ENCODE measurements around the gene ZNF714.

ZNF714 gene

DNA sequence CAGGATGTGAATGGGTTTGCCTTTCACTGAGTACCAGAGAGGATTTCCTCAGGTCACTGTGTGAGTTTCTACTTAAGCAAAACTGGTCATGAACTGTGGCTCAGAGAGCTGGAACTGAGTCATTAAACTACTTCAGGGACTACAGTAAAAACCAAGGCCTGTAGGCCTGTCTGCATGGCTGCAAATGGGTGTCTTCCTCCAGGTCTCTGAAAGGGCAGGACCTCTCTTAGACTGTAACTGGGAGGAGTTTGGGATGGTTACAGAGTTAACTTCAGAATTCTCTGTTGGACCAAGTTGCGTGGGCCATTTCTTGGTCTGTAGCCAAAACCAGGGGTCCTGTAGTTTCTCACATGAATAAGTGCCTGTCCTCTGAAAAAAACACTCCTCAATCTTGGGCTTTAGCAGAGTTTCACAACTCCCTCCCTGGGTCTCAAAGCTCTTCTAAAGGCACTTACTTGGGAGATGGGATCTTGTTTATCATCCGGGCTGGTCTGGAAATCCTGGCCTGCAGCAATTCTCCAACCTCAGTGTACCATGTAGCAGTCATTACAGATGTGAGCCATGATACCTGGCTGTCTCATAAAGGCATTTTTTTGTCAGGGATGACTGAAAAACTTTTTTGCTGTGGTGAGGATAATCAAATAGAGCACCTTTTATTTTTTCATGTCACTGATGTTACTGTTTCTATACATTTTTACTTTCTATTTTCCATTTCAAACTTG is 19.7 kb downstream of the ZNF714 start:
- H3K9me3 ChIP-seq (replicated peaks; ENCODE audit: low read length), result no peaks in the 10 kb centered on the region
- H3K4me2 ChIP-seq (ENCODE audit: low read length), result no peak overlapping the region
- no peaks in the 10 kb centered on the region for H3K4me1 ChIP-seq (ENCODE audit: control insufficient read depth, insufficient read depth, low read length)
- H3K36me3 ChIP-seq (ENCODE audit: insufficient read depth, low read length), result peaks cover 4% of the 10 kb centered on the region
- no peak overlapping the region for H3K4me3 ChIP-seq (ENCODE audit: low read length)
- no peaks in the 10 kb centered on the region for H3K27me3 ChIP-seq (ENCODE audit: control insufficient read depth, insufficient read depth, low read length)
- H3K9ac ChIP-seq (ENCODE audit: low read depth, low read length), result no peak overlapping the region

- H3K4me2 ChIP-seq (ENCODE audit: low read length), result no peak overlapping the region
- no peaks in the 10 kb centered on the region for H3K9me3 ChIP-seq (replicated peaks; ENCODE audit: low read length)
- no peak overlapping the region for H3K4me3 ChIP-seq (ENCODE audit: low read length)
- H3K9ac ChIP-seq (ENCODE audit: low read depth, low read length), result no peak overlapping the region
- peaks cover 8% of the 10 kb centered on the region for H3K36me3 ChIP-seq (ENCODE audit: insufficient read depth, low read length)
- peaks cover 3% of the 10 kb centered on the region for H3K4me1 ChIP-seq (ENCODE audit: control insufficient read depth, insufficient read depth, low read length)
- H3K27me3 ChIP-seq (ENCODE audit: control insufficient read depth, insufficient read depth, low read length), result no peaks in the 10 kb centered on the region
These were observed 27.1 kb downstream of the ZNF714 start for GRCh38 chr19:21109116-21109515.

DNA sequence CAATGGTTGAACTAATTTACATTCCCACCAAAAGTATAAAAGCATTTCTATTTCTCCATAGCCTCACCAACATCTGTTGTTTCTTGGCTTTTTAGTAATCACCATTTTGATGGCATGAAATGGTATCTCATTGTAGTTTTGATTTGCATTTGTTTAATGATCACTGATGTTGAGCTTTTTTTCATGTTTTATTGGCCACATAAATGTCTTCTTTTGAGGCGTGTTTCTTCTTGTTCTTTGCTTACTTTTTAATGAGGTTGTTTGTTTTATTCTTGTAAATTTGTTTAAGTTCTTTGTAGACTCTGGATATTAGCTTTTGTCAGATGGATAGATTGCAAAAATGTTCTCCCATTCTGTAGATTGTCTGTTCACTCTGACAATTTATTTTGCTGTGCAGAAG is 28.2 kb downstream of the ZNF714 start:
- no peak overlapping the region for H3K4me3 ChIP-seq (ENCODE audit: low read length)
- no peaks in the 10 kb centered on the region for H3K27me3 ChIP-seq (ENCODE audit: control insufficient read depth, insufficient read depth, low read length)
- H3K9ac ChIP-seq (ENCODE audit: low read depth, low read length), result no peak overlapping the region
- no peak overlapping the region for H3K4me2 ChIP-seq (ENCODE audit: low read length)
- peaks cover 8% of the 10 kb centered on the region for H3K36me3 ChIP-seq (ENCODE audit: insufficient read depth, low read length)
- H3K4me1 ChIP-seq (ENCODE audit: control insufficient read depth, insufficient read depth, low read length), result peaks cover 3% of the 10 kb centered on the region
- no peaks in the 10 kb centered on the region for H3K9me3 ChIP-seq (replicated peaks; ENCODE audit: low read length)

DNA sequence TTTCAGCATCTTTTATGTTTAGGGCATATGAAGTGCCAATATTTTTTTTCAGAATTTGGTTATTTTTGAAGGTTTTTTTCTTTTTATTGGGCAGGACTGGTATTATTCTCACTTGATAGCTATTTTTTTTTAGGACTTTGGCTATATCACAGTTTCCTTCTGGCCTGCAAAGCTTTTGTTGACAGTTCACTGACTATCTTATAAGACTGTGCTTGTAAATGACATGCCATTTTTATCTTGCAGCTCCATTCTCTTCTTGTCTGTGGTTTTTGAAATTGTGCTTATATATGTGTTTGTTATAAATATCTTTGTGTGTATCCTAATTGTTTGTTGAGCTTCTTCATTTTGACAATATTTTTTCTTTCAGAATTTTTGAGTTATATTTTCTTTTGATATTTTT is 33.4 kb downstream of the ZNF714 start:
- no peaks in the 10 kb centered on the region for H3K4me1 ChIP-seq (ENCODE audit: control insufficient read depth, insufficient read depth, low read length)
- H3K36me3 ChIP-seq (ENCODE audit: insufficient read depth, low read length), result peaks cover 27% of the 10 kb centered on the region
- H3K9ac ChIP-seq (ENCODE audit: low read depth, low read length), result no peak overlapping the region
- H3K4me2 ChIP-seq (ENCODE audit: low read length), result no peak overlapping the region
- peaks cover 6% of the 10 kb centered on the region for H3K9me3 ChIP-seq (replicated peaks; ENCODE audit: low read length)
- no peak overlapping the region for H3K4me3 ChIP-seq (ENCODE audit: low read length)
- H3K27me3 ChIP-seq (ENCODE audit: control insufficient read depth, insufficient read depth, low read length), result no peaks in the 10 kb centered on the region

DNA sequence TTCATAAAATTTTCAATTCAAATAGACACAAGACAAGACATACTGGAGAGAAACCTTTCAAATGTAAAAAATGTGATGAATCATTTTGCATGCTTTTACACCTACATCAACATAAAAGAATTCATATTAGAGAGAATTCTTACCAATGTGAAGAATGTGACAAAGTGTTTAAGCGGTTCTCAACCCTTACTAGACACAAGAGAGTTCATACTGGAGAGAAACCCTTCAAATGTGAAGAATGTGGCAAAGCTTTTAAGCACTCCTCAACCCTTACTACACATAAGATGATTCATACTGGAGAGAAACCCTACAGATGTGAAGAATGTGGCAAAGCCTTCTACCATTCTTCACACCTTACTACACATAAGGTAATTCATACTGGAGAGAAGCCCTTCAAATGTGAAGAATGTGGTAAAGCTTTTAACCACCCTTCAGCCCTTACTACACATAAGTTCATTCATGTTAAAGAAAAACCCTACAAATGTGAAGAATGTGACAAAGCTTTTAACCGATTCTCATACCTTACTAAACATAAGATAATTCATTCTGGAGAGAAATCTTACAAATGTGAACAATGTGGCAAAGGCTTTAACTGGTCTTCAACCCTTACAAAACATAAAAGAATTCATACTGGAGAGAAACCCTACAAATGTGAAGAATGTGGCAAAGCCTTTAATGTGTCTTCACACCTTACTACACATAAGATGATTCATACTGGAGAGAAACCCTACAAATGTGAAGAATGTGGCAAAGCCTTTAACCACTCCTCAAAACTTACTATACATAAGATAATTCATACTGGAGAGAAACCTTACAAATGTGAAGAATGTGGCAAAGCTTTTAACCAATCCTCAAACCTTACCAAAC is 35.3 kb downstream of the ZNF714 start:
- no peaks in the 10 kb centered on the region for H3K4me1 ChIP-seq (ENCODE audit: control insufficient read depth, insufficient read depth, low read length)
- peaks cover 6% of the 10 kb centered on the region for H3K9me3 ChIP-seq (replicated peaks; ENCODE audit: low read length)
- H3K4me3 ChIP-seq (ENCODE audit: low read length), result no peak overlapping the region
- no peak overlapping the region for H3K4me2 ChIP-seq (ENCODE audit: low read length)
- H3K27me3 ChIP-seq (ENCODE audit: control insufficient read depth, insufficient read depth, low read length), result no peaks in the 10 kb centered on the region
- H3K36me3 ChIP-seq (ENCODE audit: insufficient read depth, low read length), result peaks cover 27% of the 10 kb centered on the region
- no peak overlapping the region for H3K9ac ChIP-seq (ENCODE audit: low read depth, low read length)

GRCh38 chr19:21126078-21126477 is 44.1 kb downstream of the ZNF714 start:
- Histone ChIP-seq H3K27me3 (ENCODE audit: control insufficient read depth, insufficient read depth, low read length) (no peaks in the 10 kb centered on the region), H3K36me3 (ENCODE audit: insufficient read depth, low read length) (no peaks in the 10 kb centered on the region), H3K4me2 (ENCODE audit: low read length) (no peak overlapping the region), H3K9me3 (replicated peaks; ENCODE audit: low read length) (no peaks in the 10 kb centered on the region), H3K4me1 (ENCODE audit: control insufficient read depth, insufficient read depth, low read length) (peaks cover 7% of the 10 kb centered on the region), H3K4me3 (ENCODE audit: low read length) (no peak overlapping the region), H3K9ac (ENCODE audit: low read depth, low read length) (no peak overlapping the region)

GRCh38 chr19:21127001-21127400 is 45.0 kb downstream of the ZNF714 start:
- Histone ChIP-seq H3K4me1 (ENCODE audit: control insufficient read depth, insufficient read depth, low read length) (peaks cover 7% of the 10 kb centered on the region), H3K9me3 (replicated peaks; ENCODE audit: low read length) (no peaks in the 10 kb centered on the region), H3K9ac (ENCODE audit: low read depth, low read length) (no peak overlapping the region), H3K36me3 (ENCODE audit: insufficient read depth, low read length) (no peaks in the 10 kb centered on the region), H3K4me2 (ENCODE audit: low read length) (no peak overlapping the region), H3K4me3 (ENCODE audit: low read length) (no peak overlapping the region), H3K27me3 (ENCODE audit: control insufficient read depth, insufficient read depth, low read length) (no peaks in the 10 kb centered on the region)

DNA sequence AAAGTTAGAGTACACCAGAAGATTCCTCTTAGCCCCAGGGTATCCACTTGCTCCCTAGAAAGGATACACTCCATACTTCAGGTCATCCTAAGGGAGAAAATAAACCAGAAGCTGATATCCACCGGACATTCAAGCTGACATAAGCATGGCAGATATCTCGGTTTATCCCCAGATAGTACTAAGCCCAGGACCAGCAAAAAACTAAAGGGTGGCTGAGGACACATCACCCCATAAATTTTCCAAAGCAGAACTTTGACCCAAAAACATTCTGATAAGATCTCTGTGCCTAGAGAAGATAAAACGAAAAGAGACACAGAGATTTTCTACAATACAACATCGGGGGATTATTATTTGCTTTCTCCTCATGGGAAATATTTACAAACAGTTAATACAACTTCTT is 45.9 kb downstream of the ZNF714 start:
- H3K4me3 ChIP-seq (ENCODE audit: low read length), result no peak overlapping the region
- H3K4me1 ChIP-seq (ENCODE audit: control insufficient read depth, insufficient read depth, low read length), result peaks cover 7% of the 10 kb centered on the region
- no peak overlapping the region for H3K9ac ChIP-seq (ENCODE audit: low read depth, low read length)
- H3K4me2 ChIP-seq (ENCODE audit: low read length), result no peak overlapping the region
- H3K9me3 ChIP-seq (replicated peaks; ENCODE audit: low read length), result no peaks in the 10 kb centered on the region
- H3K36me3 ChIP-seq (ENCODE audit: insufficient read depth, low read length), result no peaks in the 10 kb centered on the region
- H3K27me3 ChIP-seq (ENCODE audit: control insufficient read depth, insufficient read depth, low read length), result no peaks in the 10 kb centered on the region

DNA sequence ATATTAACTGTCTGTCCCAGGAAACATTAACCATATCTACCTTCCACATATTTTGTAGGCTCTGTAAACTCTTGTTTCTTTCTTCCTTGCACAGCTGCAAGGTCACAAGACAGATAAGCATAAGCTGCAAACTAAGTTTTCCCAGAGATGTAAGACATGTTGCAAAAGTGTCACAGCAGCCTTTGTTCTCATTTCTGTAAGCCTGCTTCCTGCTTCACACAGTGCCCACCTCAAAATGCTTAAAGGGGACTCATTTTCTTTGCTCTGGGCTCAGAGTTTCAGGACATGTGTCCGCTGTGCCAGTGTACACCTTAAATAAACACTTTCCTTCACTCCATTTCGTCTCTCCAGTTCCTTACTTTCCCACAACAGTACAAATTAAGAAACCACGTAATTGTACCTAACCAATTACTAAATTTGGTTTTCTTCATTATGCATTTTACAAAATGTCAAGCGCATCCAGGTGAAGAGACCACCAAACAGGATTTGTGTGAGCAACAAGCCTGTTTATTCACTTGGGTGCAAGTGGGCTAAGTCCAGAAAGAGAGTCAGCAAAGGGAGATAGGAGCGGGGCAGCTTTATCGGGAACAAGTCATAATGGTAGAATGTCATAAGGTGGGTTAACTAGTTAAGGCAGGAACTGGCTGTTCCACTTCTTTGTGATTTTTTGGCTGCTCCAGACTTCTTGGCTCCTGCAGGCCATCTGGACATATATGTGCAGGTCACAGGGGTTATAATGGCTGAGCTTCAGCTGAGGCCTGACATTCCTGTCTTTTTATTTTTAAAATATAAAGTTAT is 47.1 kb downstream of the ZNF714 start:
- Histone ChIP-seq H3K27me3 (ENCODE audit: control insufficient read depth, insufficient read depth, low read length) (no peaks in the 10 kb centered on the region), H3K4me2 (ENCODE audit: low read length) (no peak overlapping the region), H3K4me1 (ENCODE audit: control insufficient read depth, insufficient read depth, low read length) (peaks cover 3% of the 10 kb centered on the region), H3K9me3 (replicated peaks; ENCODE audit: low read length) (no peaks in the 10 kb centered on the region), H3K9ac (ENCODE audit: low read depth, low read length) (no peak overlapping the region), H3K36me3 (ENCODE audit: insufficient read depth, low read length) (no peaks in the 10 kb centered on the region), H3K4me3 (ENCODE audit: low read length) (no peak overlapping the region)

- Histone ChIP-seq H3K4me1 (ENCODE audit: control insufficient read depth, insufficient read depth, low read length) (no peaks in the 10 kb centered on the region), H3K9me3 (replicated peaks; ENCODE audit: low read length) (no peaks in the 10 kb centered on the region), H3K36me3 (ENCODE audit: insufficient read depth, low read length) (no peaks in the 10 kb centered on the region), H3K9ac (ENCODE audit: low read depth, low read length) (no peak overlapping the region), H3K27me3 (ENCODE audit: control insufficient read depth, insufficient read depth, low read length) (no peaks in the 10 kb centered on the region), H3K4me2 (ENCODE audit: low read length) (no peak overlapping the region), H3K4me3 (ENCODE audit: low read length) (no peak overlapping the region)
These were observed 48.2 kb downstream of the ZNF714 start for GRCh38 chr19:21130097-21130775.

DNA sequence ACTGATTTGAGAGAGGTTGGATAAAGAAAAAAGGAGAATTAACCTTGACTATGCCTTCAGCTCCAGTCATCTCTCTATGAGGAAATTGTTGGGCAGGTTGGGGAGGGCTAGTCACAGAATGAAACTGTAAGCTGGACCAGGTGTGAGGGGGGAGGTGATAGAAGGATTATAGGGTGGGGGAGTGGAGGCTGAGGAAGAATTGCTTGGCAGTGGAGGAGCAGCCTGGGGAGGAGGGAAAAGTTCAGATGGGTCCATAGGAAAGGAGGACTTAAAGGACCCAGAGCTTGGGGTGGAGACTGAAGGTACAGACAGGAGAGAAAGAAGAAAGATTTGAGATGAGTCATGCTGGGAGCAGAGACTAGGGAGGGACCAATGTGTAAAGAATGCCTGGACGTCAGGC is 51.6 kb downstream of the ZNF714 start:
- Histone ChIP-seq H3K4me2 (ENCODE audit: low read length) (no peak overlapping the region), H3K9me3 (replicated peaks; ENCODE audit: low read length) (no peaks in the 10 kb centered on the region), H3K36me3 (ENCODE audit: insufficient read depth, low read length) (no peaks in the 10 kb centered on the region), H3K4me3 (ENCODE audit: low read length) (no peak overlapping the region), H3K27me3 (ENCODE audit: control insufficient read depth, insufficient read depth, low read length) (no peaks in the 10 kb centered on the region), H3K4me1 (ENCODE audit: control insufficient read depth, insufficient read depth, low read length) (no peaks in the 10 kb centered on the region), H3K9ac (ENCODE audit: low read depth, low read length) (no peak overlapping the region)

All from skeletal muscle satellite cell (primary cell).